Measurements from ENCODE around the gene UNC5B.
A peak's percentile ranks its signal among the peaks of the same experiment; 100 is the strongest.
"Not testable (repeated sequence)": the region's sequence is repeated elsewhere in the genome, so short reads cannot be mapped to it uniquely, and the experiment has no call there.

UNC5B gene

GRCh38 chr10:71209731-71210541 is 2.4 kb upstream of the UNC5B start:
- no peak for DNase-seq

- no peak for DNase-seq
These were observed 1.9 kb upstream of the UNC5B start for GRCh38 chr10:71210542-71210871.

- no peak for DNase-seq
These were observed 1.3 kb upstream of the UNC5B start for GRCh38 chr10:71211053-71211452.

GRCh38 chr10:71211775-71212317 is 524 bp upstream of the UNC5B start:
- no peak for DNase-seq

DNA sequence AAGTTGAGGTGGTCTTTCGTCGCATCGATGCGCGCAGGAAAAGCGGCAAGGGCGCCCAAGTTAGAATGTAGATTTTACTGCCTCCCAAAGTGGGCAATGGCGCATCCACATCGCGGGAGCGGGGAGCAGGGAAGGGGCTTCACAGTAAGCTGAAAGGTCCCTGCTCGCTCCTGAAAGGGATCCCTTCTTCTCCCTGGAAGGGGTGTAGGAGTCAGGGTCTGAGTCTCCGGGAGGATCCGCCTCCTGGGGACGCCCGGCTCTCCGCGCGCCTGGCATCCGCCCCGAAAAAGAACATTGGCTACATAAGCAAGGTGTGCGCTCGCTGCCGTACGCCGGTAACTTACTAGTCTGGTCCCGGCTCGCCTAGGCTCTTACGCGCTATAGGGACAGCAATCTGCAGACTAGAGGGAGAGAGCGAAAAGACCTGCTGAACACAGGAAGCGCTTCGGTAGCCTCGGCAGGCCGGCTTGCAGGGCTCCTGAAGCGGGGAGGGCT is 804 bp downstream of the UNC5B start:
- DNase-seq: peak; percentile 21

- no peak for DNase-seq
These were observed 1.5 kb downstream of the UNC5B start for GRCh38 chr10:71213761-71214440.

DNA sequence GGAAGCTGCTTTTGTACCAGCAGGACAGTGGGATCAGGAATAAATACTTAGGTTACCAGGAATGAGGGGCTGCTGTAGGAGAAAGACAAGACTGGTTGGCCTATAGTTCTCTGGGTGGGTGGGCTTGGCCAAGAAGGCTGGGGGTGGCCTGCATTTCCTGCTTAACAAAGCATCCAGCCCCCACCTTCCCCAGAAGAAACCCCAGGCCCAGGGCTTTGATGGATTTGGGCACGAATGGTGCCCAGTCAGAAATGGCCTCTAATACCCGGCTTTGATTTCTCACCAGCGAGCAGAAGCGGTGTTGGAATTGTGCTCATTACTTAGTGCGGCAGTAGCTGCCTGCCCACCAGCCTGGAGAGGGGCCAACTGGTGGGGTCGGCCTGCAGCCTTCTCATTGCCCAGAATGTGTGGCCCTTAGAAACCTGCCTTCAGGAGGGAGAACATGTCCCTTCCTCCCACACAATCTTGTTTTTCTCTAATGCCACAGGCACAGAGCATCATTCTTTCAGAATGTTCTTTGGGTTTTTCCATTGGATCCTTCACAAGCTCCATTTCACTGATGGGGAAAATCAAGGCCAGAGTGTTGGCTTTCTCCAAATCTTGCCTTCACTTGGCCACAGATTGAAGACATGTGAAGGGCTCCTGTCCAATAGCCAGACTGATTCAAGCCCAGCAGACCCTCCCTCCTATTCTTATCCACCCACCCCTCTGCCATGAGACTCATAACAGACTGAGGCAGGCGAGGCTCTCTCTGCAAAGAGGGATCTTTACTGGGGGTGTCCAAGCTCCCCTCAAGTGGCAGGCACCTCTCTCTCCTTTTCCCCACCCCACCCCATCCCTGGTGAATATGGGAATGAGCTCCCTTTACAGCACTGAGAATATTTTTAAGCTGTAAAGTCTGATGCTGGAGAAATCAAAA is 2.5 kb downstream of the UNC5B start:
- no peak for DNase-seq

DNA sequence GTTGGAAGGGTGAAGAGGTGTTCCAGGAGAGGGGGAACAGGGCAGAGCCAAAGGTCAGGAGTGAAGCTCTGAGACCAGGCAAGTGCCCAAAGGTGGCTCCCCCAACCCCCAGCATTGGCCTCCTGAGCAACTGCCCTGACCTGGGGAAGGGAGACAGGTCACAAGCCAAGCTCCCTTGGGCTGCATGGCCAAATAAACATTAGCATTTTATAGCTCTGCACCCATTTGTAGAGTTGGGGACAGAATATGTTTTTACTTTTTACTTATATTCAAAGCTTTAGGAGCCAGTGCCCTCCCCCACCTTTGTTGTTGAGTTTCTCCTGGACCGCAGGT is 4.0 kb downstream of the UNC5B start:
- no peak for DNase-seq

DNA sequence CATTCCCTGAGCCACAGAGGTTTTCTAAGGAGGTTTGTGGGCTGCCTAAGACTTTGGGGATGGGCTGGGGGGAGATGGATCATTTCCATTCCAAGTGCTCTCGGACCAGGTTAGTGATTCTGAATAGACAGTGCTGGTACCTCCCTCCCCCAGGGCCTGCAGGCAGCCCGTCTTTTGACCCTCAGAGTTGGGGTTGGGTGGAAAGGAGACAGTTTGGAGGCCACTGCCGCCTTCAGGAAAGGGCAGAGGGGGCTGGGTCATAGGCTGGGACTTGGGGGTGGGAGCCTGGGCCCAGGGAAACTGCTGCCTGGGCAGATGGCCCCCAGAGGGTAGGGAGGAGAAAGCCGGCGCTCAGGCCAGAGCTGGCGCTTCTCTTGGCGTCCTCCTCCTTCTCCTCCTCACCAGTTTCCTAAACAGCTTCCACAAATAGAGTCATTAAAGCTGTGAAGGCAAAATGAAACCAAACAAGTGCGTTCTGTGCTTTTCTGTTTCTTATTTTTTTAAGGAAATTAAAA is 4.4 kb downstream of the UNC5B start:
- no peak for DNase-seq

GRCh38 chr10:71217266-71218045 is 5.1 kb downstream of the UNC5B start:
- DNase-seq: no peak

- DNase-seq: no peak
These were observed 5.8 kb downstream of the UNC5B start for GRCh38 chr10:71218046-71218650.

- DNase-seq: no peak
These were observed 6.3 kb downstream of the UNC5B start for GRCh38 chr10:71218651-71219050.

GRCh38 chr10:71219236-71219917 is 7.0 kb downstream of the UNC5B start:
- not testable (repeated sequence) for DNase-seq

DNA sequence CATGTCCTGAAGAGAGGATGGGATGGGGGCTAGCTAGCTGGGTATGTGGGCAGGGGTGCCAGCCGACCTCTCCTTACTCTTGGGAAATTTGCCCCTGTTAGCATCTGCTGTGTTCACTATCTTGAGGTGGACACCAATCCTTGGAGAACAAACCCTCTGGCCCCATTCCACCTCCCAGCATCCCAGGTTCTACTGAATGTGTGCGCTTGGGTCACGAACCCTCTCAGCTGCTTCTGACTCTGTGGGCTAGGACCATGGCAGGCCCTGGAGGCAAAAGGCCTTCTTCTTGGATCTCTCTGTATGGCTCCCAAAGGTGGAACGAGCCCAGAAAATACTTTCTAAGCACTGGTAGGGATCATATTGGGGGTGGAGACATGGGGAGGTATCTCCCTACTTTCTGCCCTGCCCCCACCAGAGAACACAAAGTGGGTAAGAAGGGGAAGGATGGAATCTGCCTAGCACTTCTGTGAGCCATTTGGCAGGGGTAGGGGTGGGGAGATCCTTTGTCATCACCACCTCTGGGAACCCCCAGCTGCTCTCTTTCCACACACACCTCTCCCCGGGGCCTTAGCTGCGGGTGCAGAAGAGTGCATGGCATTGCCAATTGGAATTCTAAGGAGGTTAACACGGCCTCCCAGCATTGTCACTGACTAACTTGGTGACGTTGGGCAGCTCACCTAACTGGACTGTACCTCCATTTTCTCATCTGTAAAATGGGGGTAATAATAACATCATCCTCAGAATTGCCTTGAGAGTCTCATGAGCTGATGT is 7.7 kb downstream of the UNC5B start:
- no peak for DNase-seq

DNA sequence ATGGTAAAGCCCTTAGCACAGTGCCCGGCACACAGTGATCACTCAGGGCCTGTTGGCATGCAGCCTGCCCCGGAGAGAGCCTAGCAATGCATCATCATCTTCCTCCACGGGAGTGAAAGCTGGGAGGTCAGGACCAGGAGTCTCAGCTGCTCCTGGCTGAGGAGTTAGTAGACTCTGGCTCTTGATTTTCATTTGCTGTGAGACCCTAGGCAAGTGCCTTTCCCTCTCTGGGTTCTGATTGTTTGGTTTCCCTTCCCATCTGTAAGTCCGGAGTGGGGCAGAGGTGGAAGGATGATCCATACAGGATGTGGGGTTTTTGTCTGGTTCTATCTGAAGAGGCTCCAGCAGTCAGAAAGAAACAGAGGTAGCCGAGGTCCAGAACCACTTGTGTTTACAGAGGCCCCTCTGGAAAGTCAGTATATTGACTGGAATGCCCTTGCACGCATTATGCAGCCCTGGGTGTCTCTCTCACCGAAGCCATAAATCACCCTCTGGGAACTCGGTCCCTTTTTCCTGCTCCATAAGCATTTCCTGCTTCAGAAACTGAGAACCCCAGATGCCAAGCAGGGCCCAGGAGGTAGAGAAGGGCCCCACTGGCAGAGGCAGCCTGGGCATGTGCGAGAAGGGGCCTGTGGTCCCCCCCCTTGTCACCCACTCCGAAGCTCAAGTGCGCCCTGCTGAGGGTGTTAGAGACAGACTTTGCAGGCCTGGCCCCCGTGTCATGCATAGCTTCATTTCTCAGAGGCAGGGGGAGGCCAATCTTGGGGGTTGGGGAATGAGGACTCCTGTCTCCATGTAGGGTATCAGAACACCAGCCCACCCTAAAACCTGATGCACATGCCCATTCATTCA is 8.5 kb downstream of the UNC5B start:
- no peak for DNase-seq

DNA sequence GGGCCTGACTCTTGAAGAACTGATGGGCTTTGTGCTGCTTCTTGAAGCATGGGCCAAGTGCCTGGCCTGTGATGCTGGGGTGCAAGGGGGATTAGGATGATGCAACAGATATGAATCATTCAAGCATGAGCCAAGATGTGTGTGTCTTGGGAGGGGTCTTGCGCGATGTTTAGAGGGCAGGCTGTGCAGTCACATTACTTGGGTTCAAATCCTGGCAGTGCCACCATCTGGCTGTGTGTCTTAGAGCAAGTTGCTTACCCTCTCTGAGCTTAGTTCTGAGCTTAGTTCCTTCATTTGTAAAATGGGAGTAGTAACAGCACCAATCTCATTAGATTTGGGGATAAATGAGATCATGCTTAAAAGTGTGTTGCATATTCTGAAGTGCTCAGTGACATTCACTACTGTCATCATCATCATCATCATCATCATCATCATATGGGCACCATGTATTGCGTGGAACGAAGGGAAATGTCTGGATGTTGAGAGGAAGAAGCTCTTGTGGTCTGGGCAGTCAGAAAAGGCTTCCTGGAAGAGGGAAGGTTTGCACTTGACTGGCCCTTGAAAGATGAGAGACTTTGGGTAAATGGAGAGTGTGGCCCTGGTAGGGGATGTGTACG is 9.3 kb downstream of the UNC5B start:
- DNase-seq: no peak

GRCh38 chr10:71222601-71223346 is 10.4 kb downstream of the UNC5B start:
- no peak for DNase-seq
